MV-4-11 (cell line): ENCODE results near the gene WNT5A.

Experiments
- DNase-seq: peaks from one replicate; lab custom pipeline; 2025; lab: John Stamatoyannopoulos, UW

WNT5A gene

DNA sequence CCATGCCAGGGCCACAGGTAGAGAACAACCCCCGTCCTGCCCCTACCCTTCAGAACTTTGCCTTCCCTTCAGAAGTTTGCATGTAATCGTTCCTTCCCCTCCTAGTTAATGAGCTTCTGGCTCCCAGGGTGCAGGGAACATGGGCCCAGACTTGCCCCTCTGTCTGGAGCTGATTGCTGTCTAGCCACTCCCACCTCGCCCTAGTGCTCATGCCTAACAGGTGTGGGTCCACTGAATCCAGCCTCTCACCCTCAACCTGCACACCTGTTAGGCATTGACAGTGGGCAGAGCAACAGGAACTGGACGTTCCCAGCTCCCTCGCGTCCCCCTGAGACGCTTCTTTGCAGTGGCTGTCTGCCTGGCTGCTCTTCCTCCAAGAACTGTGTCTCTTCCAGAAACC, 40.3 kb downstream of the WNT5A start:
- no peak for DNase-seq

- no peak for DNase-seq
Measured at GRCh38 chr3:55445551-55445950, 41.6 kb downstream of the WNT5A start.

- DNase-seq, result no peak
Measured at GRCh38 chr3:55443346-55443745, 43.8 kb downstream of the WNT5A start.

DNA sequence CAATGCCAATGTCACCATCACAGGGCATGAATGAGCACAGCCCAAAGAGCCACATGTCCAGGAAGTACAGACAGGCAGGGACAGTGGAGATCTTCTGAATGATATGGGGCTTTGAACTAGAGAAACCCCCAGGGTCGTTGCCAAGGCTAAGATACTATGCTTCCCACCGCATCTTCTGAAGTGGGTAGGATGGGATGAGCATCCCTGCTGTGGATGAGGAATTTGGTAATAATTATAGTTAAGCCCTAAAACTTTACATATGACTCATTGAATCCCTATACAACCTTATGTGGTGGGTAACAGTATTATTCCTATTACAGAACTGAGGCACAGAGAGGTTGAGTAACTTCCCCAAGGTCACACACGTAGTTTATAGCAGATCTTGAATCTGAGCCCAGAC, 44.2 kb downstream of the WNT5A start:
- DNase-seq, result no peak

GRCh38 chr3:55441499-55441898, 45.6 kb downstream of the WNT5A start:
- DNase-seq, result no peak

- no peak for DNase-seq
Measured at GRCh38 chr3:55440104-55440708, 46.9 kb downstream of the WNT5A start.

- DNase-seq, result no peak
Measured at GRCh38 chr3:55439657-55440056, 47.4 kb downstream of the WNT5A start.

DNA sequence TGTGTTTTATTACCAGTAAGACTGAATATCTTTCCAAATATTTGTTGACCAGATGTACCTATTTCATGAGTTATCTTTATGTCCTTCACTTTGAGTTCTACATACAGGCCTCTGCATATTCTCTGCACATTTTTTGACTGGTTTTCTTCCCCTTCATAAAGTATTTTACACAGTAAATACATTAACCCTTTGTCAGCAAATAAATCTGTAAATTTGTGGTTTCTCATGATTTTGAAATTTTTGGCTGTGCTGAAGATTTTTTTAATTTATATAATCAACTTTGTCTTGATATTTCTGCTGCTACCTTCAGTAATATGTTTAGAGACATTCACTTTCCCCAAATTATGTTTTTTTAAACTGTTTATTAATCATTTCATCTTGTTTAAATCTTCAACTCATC, 50.5 kb downstream of the WNT5A start:
- no peak for DNase-seq

DNA sequence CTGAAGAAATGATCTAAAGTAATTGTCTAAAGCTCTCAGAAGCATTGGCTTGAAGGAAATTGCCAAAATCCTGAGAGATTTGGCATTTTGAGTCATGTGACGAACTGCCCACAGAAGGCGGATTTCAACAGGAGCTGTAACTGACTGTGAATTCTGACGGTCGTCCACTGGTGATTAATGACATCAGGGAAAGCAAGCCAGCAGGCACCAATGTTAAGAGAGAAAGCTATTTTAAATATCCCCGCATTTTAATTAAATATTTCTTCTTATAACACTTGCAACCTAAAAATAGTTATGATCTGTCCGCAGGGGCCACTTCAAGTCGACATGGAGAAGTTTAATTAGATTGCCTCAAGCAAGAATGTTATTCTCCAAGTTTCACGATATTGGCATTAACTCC, 51.6 kb downstream of the WNT5A start:
- no peak for DNase-seq

GRCh38 chr3:55434789-55435188, 52.3 kb downstream of the WNT5A start:
- no peak for DNase-seq

GRCh38 chr3:55431041-55431440, 56.1 kb downstream of the WNT5A start:
- no peak for DNase-seq

DNA sequence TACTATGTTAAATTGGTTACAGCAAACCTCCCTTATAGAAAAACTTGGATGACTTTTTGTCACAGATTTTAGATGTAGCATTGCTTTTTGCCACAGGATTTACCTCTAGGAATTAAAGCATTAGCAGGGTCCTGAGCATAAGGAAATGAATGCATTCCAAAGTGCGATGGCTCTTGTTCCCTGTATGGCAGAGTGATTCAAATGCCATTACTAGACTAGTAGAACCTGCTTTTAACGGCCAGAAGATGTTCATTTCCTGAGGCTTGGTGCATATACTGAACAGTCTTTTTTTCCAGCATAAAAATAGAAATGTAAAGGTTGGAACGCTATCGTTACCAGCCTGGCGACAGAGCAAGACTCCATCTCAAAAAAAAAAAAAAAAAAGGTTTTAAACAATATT, 59.4 kb downstream of the WNT5A start:
- no peak for DNase-seq

DNA sequence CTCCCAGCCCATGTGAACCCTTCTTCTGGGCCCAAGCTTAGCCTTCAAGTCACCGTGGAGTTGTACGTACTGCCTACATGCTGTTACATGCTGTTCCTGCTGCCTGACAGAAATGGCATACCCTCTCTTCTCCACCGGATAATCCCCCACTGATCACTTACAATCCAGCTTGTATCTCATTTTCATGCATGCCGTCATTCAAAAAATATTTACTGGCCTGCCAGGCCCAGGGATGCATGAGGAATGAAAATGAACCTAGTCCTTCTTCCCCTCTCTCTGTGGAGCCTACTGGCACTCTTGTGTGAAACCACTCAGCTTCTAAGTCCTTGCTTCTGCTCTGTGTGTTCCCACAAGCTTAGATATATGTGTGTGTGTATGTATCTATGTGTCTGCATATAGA, 60.6 kb downstream of the WNT5A start:
- no peak for DNase-seq

DNA sequence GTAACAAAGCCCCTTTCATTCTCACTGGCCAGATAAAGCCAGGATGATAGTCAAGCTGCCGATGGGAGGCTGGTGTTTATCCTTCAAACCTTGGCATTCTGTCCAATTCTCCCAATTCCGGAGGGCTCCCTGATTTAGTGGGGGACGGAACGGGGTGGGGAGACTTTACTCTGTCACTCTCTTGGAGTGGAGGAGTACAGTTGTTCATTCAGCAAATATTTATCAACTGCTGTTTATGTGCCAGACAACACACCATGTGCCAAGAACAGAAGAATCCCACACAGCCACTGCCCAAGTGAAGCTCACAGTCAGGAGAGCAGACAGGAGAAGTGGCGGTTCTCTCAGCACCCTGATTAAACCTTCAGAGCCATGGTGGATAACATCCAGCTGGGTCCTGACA, 63.3 kb downstream of the WNT5A start:
- no peak for DNase-seq

DNA sequence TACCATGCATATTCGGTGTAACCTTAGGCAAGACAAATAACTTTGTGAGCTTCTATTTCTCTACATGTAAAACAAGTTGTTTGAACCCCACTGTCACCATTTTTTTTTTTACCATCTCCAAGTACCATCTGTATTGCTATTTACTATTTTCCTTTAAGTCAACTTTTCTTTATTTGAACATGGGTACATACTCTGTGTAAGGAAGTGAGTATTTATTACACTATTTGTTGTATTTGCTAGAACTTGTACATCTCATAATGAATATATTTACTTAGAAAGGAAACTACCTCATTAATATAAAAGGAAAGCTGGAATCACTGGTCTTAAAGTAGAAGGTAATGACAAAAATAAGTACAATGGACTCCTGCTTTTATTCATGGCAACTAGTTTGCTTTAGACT, 69.9 kb downstream of the WNT5A start:
- DNase-seq, result no peak

DNA sequence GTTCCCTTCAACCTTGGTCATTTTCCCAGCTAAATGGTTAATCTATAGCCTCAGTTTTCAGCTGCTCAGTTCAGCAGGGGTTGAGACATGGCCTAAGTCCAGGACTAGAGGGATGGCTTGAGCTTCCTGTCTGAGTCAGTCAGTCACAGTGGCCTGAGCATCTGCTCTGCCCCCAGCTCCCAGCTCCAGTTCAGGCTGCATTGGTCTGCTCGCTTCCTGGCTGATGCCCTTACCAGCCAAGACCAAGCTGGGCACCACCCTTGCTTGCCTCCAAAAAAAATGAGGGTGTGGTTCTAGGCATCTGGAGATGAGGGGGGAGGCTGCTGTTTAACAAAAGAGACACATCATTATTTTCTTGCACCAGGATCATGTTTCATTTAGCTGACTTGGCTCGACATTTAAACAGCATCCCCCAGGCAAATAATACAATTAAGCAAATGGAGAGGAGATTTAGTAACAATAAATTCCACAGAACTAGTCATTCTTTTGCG, 70.7 kb downstream of the WNT5A start:
- DNase-seq, result no peak
